ENCODE data around the gene TREML2.

DNA sequence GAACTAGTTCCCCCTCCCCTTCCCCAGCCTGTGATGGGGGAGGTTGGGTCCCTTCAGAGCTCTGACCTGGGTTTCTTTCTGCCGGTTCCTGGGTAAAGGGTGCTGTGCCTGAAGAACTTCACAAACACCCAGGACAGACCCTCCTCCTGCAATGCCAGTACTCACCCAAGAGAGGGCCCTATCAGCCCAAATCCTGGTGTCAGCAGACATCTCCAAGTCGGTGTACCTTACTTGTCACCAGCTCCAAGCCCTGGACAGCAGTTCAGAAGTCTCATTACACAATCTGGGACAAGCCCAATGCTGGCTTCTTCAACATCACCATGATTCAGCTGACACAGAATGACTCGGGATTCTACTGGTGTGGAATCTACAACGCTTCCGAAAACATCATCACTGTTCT lies 27.7 kb upstream of the TREML2 start:
- TF ChIP-seq, protein P1, sequence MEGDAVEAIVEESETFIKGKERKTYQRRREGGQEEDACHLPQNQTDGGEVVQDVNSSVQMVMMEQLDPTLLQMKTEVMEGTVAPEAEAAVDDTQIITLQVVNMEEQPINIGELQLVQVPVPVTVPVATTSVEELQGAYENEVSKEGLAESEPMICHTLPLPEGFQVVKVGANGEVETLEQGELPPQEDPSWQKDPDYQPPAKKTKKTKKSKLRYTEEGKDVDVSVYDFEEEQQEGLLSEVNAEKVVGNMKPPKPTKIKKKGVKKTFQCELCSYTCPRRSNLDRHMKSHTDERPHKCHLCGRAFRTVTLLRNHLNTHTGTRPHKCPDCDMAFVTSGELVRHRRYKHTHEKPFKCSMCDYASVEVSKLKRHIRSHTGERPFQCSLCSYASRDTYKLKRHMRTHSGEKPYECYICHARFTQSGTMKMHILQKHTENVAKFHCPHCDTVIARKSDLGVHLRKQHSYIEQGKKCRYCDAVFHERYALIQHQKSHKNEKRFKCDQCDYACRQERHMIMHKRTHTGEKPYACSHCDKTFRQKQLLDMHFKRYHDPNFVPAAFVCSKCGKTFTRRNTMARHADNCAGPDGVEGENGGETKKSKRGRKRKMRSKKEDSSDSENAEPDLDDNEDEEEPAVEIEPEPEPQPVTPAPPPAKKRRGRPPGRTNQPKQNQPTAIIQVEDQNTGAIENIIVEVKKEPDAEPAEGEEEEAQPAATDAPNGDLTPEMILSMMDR (IDR thresholded peaks at IDR 0.05; ENCODE audit: low read depth, low read length), result peak; percentile 35
- no peak for TF ChIP-seq POLR2A (IDR thresholded peaks at IDR 0.05; ENCODE audit: extremely low read depth, insufficient read length)

All from NB4 (cell line).